ENCODE data around the gene GPR107.

Gene GPR107

DNA sequence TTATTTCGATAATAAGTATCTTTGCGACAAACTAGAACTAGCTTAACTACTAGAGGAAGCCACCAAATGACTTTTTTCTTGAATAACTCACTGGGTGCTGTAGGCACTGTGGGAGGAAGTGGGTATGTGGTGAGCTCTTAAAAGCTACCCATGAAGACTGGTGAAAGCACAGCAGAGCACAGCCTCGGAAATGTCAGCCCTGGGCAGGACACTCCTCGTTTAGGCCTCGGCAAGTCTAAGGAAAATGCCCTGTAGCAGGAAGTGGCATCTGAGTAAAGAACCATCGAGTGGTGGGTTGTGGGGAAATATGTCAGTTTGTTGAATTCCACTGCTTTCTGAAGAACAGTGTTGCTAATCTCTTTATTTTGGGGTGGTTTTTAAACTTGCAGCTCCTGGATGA lies 74.5 kb downstream of the GPR107 start:
- peak in 1 of 10 donors; percentile 60 for DNase-seq
- intact Hi-C loops (cut with DNase I): no loop called here

DNA sequence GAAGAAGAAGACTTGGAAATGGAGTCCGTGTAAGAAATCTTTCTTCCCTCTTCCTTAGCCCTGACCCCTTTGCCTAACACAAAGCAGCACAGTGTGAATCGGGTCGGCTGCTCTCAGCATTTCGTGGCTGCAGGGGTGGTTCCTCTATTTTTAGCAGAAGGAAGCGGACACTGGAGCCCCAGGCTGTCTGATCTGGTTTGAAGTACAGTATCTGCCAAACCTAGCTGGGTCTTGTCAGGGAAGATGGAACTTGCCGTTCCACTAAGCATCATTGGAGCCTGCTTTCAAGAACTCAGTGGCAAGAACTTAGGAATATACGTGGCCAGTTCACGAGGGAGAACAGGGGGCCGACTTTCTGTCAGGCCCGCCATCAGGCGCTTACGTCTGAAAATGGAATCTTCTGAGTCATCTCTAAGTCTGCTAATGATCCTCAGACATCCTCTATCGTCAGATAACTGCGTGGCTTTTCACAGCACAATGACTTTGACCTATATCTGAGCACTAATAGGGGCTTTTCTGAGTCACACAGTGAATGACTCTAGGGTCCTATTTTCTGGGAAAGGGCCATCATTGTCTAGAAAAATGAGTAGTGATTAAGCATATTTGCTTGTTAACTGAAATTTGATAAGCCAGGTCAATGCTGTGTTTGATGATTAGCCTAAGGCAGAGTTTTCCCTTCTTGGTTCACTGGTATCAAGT lies 75.2 kb downstream of the GPR107 start:
- DNase-seq: peak in 2 of 10 donors; percentile 75 to 87
- intact Hi-C loops (cut with DNase I): no loop called here

- DNase-seq: peak in 7 of 10 donors; percentile 36 to 89 (median 51)
- intact Hi-C loops (cut with DNase I): no loop called here
These were observed 75.8 kb downstream of the GPR107 start for GRCh38 chr9:130129432-130130061.

GRCh38 chr9:130132746-130133145 lies 79.0 kb downstream of the GPR107 start:
- DNase-seq: peak in 3 of 10 donors; percentile 10 to 55 (median 48)
- intact Hi-C loops (cut with DNase I): no loop called here

DNA sequence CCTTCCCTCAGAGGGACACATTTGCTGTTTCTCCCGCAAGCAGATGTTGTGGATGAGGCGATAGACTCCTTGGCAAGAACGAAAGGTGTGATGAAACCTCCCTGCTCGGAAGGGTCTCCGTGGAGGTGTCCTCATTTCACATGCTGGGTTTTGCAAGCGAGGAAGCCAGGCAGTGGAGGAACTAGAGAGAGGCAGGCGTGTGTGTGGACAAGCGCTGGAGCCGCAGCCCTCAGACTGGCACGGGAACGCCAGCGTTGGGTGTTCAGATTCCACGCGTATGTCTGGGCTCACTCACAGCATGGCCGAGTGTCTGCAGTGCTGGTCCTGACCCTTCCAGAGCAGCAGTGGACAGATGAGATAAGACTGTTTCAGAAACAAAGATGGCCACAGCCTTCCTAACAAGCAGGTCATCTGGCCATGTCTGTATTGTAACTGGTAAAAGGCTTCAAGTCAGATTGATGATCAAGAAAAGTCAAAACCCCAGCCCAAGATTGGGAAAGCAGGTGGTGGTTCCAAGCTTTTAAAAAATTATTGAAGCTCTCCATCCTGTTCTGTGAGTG lies 83.5 kb downstream of the GPR107 start:
- intact Hi-C loops (cut with DNase I): no loop called here
- DNase-seq: peak in 4 of 10 donors; percentile 45 to 88 (median 82)

- intact Hi-C loops (cut with DNase I): no loop called here
- peak in 1 of 10 donors; percentile 50 for DNase-seq
These were observed 84.0 kb downstream of the GPR107 start for GRCh38 chr9:130137641-130138081.

- intact Hi-C loops (cut with DNase I): no loop called here
- peak in 1 of 10 donors; percentile 76 for DNase-seq
These were observed 84.5 kb downstream of the GPR107 start for GRCh38 chr9:130138171-130138653.

GRCh38 chr9:130138791-130139190 lies 85.1 kb downstream of the GPR107 start:
- intact Hi-C loops (cut with DNase I): no loop called here
- peak in 7 of 10 donors; percentile 35 to 92 (median 66) for DNase-seq

GRCh38 chr9:130139251-130139650 lies 85.5 kb downstream of the GPR107 start:
- peak in 2 of 10 donors; percentile 54 to 76 for DNase-seq
- intact Hi-C loops (cut with DNase I): no loop called here

DNA sequence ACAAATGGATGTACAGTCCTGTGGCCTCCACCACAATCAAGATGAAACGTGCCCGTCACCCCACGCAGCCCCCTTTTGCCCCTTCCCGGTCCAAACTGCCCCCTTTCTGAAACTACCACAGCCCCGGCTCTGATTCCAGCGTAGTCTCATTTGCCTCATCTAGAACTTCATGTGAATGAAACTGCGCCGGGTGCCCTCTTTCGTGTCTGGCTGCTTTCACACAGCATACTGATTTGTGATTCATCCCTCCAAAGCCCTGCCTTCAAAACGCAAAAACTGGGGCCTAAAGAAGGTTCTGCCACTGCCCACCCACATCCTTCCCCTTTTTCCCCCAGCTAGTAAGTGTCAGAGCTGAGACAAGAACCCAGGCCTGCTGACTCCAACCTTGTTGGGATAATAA lies 87.0 kb downstream of the GPR107 start:
- intact Hi-C loops (cut with DNase I): no loop called here
- peak in 5 of 10 donors; percentile 42 to 91 (median 66) for DNase-seq

GRCh38 chr9:130142056-130142455 lies 88.3 kb downstream of the GPR107 start:
- intact Hi-C loops (cut with DNase I): no loop called here
- DNase-seq: no peak

GRCh38 chr9:130142641-130143040 lies 88.9 kb downstream of the GPR107 start:
- intact Hi-C loops (cut with DNase I): no loop called here
- peak in 1 of 10 donors; percentile 54 for DNase-seq

GRCh38 chr9:130143279-130143893 lies 89.7 kb downstream of the GPR107 start:
- intact Hi-C loops (cut with DNase I): no loop called here
- DNase-seq: peak in 1 of 10 donors; percentile 86

DNA sequence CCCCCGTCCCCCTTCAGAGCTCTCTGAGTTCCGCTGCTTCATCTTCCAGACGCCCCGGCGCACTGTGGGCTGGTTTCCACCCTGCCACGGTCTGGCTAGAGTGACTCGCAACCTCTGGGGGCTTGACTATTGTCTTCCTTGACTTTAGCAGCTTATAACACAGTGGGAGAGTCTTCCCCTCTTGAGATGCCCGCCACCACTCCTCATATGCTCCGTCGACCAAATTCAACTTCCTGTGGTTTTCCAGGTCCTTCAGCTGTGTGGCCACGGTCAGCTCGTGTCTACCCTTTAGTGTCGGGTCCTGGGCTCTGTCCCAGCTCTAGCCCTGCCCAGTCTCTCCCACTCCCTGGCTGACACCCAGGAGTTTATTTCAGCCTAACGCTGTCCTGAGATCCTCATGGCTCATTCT lies 90.3 kb downstream of the GPR107 start:
- intact Hi-C loops (cut with DNase I): no loop called here
- peak in 1 of 10 donors; percentile 69 for DNase-seq

GRCh38 chr9:130144703-130145102 lies 91.0 kb downstream of the GPR107 start:
- intact Hi-C loops (cut with DNase I): no loop called here
- DNase-seq: peak in 1 of 10 donors; percentile 49

DNA sequence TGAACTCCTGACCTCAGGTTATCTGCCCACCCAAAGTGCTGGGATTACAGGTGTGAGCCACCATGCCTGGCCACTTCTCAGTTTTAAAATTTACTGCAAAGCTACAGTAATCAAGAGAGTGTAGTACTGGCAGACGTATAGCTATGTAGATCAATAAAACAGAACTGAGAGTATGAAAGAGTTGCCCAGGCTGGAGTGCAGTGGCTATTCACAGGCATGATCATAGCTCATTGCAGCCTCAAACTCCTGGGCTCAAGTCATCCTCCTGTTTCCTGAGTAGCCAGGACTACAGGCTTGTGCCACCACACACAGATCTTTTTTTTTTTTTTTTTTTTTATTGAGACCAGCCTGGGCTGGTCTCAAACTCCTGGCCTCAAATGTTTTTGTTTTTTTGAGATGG lies 92.0 kb downstream of the GPR107 start:
- peak in 1 of 10 donors; percentile 3 for DNase-seq
- intact Hi-C loops (cut with DNase I): no loop called here

- intact Hi-C loops (cut with DNase I): no loop called here
- no peak for DNase-seq
These were observed 93.5 kb downstream of the GPR107 start for GRCh38 chr9:130147198-130147597.

- intact Hi-C loops (cut with DNase I): no loop called here
- DNase-seq: no peak
These were observed 94.2 kb downstream of the GPR107 start for GRCh38 chr9:130147910-130148309.

DNA sequence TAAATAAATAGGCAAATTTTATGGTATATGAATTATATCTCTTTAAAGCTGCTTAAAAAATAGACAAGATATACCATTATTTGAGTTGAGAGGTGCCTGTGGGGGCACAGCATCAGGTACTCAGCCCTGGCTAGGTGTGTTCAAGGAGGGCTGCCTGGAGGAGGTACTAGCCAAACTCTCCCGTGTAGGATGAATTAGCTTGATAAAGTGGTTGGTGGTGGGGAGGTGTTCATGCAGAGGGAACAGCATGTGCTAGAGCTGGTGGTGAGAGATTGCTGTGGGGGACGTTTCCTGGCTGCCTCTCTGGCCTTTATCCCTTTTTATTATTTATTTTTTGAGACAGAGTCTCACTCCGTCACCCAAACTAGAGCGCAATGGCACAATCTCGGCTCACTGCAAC lies 95.3 kb downstream of the GPR107 start:
- intact Hi-C loops (cut with DNase I): no loop called here
- DNase-seq: no peak

DNA sequence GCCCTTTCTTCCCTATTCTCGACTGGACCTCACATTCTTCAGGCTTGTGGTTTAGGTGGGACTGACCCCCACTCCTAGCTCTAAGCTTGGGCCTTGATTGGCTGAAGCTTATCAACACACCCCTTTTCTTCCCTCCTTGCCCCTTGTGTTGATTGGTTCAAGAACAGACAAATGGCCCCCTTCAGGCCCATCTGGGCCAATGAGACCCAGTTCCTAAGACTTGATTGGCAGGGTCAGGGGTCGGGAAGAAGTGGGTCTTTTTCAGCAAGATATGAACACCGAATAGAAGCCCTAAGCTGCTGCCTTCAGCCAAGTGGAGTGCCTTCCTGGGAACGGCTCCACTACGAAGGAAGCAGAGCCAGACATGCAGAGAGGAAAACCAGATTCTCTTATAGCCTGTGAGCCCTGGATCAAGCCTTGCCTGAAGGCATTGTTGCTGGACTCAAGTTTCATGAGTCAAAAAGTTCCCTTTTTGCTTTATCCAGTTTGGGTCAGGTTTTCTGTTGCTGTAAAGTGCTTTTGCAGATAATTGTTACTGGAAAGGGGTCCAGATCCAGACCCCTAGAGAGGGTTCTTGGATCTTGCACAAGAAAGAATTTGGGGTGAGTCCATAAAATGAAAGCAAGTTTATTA lies 96.1 kb downstream of the GPR107 start:
- DNase-seq: no peak
- intact Hi-C loops (cut with DNase I): no loop called here
